Osteocyte (in vitro differentiated cells): Measurements from ENCODE around the gene SLC2A8. TPM values are rescaled to one million over a fixed set of nuclear protein-coding genes. Genes with fewer than 3 reads are reported as not detected.

Experiments
- DNase-seq: peaks from one replicate; pipeline ENCODE4 v3.0.0; 2021; ENCODE audit warnings: mixed read lengths; ENCODE audit not compliant: unreplicated experiment; ENCODE audit errors: extremely low spot score
- H3K27ac Mint-ChIP-seq: one replicate; pipeline ENCODE4 v1.8.0; 2021; ENCODE audit warnings: mild to moderate bottlenecking, mixed read lengths; ENCODE audit not compliant: unreplicated experiment
- H3K27me3 Mint-ChIP-seq: one replicate; pipeline ENCODE4 v1.8.0; 2021; ENCODE audit warnings: mixed read lengths; ENCODE audit not compliant: unreplicated experiment
- H3K36me3 Mint-ChIP-seq: one replicate; pipeline ENCODE4 v1.8.0; 2021; ENCODE audit warnings: mixed read lengths; ENCODE audit not compliant: unreplicated experiment
- H3K4me1 Mint-ChIP-seq: one replicate; pipeline ENCODE4 v1.8.0; 2021; ENCODE audit warnings: mixed read lengths; ENCODE audit not compliant: unreplicated experiment
- H3K4me3 Mint-ChIP-seq: one replicate; pipeline ENCODE4 v1.8.0; 2021; ENCODE audit warnings: mild to moderate bottlenecking, moderate library complexity, mixed read lengths; ENCODE audit not compliant: unreplicated experiment
- H3K9me3 Mint-ChIP-seq: one replicate; pipeline ENCODE4 v1.8.0; 2021; ENCODE audit warnings: mixed read lengths; ENCODE audit not compliant: unreplicated experiment
- total RNA-seq: library from RNA; stranded (reverse); gene quantifications from 2 replicates; pipeline ENCODE4 v1.2.1, GENCODE V29; 2021
- TF ChIP-seq, protein P1 (sequence below): fragments of 200-600 bp; sonication (generic); IDR thresholded peaks from 2 replicates; pipeline ENCODE4 v1.5.0; 2021; ENCODE audit warnings: antibody characterized with exemption, mild to moderate bottlenecking, moderate library complexity

The SLC2A8 gene
- total RNA-seq, 1 donor from 2014 or later: 18.2 TPM

- Mint-ChIP-seq H3K4me1 (peaks cover 6% of the 10 kb centered on the region), H3K4me3 (no peak overlapping the region), H3K36me3 (peaks cover 7% of the 10 kb centered on the region), H3K9me3 (no peaks in the 10 kb centered on the region), H3K27ac (no peak overlapping the region), H3K27me3 (no peaks in the 10 kb centered on the region)
- no peak for DNase-seq
- TF ChIP-seq, protein P1, sequence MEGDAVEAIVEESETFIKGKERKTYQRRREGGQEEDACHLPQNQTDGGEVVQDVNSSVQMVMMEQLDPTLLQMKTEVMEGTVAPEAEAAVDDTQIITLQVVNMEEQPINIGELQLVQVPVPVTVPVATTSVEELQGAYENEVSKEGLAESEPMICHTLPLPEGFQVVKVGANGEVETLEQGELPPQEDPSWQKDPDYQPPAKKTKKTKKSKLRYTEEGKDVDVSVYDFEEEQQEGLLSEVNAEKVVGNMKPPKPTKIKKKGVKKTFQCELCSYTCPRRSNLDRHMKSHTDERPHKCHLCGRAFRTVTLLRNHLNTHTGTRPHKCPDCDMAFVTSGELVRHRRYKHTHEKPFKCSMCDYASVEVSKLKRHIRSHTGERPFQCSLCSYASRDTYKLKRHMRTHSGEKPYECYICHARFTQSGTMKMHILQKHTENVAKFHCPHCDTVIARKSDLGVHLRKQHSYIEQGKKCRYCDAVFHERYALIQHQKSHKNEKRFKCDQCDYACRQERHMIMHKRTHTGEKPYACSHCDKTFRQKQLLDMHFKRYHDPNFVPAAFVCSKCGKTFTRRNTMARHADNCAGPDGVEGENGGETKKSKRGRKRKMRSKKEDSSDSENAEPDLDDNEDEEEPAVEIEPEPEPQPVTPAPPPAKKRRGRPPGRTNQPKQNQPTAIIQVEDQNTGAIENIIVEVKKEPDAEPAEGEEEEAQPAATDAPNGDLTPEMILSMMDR: no peak
These were observed 10.0 kb downstream of the SLC2A8 start for GRCh38 chr9:127406799-127407491.

DNA sequence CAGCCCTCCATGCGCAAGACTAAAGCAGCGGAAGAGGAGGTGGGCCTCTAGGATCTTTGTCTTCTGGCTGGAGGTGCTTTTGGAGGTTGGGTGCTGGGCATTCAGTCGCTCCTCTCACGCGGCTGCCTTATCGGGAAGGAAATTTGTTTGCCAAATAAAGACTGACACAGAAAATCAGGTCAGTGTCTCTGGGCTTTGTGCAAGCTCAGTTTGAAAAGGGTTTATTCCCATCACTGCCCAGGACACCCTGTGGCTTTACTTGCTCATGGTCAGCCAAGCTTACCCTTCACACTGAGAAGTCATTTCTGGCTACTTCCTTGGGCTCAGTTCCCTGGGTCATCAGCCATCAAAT, 10.5 kb downstream of the SLC2A8 start:
- no peak overlapping the region for H3K27ac Mint-ChIP-seq
- H3K9me3 Mint-ChIP-seq: no peaks in the 10 kb centered on the region
- H3K4me1 Mint-ChIP-seq: peaks cover 6% of the 10 kb centered on the region
- TF ChIP-seq, protein P1: no peak
- H3K4me3 Mint-ChIP-seq: no peak overlapping the region
- DNase-seq: no peak
- H3K27me3 Mint-ChIP-seq: no peaks in the 10 kb centered on the region
- peaks cover 7% of the 10 kb centered on the region for H3K36me3 Mint-ChIP-seq

GRCh38 chr9:127411122-127411521, 14.2 kb downstream of the SLC2A8 start:
- peaks cover 2% of the 10 kb centered on the region for H3K36me3 Mint-ChIP-seq
- TF ChIP-seq, protein P1: no peak
- DNase-seq: no peak
- no peaks in the 10 kb centered on the region for H3K27me3 Mint-ChIP-seq
- H3K4me1 Mint-ChIP-seq: peaks cover 4% of the 10 kb centered on the region
- H3K27ac Mint-ChIP-seq: no peak overlapping the region
- no peak overlapping the region for H3K4me3 Mint-ChIP-seq
- H3K9me3 Mint-ChIP-seq: no peaks in the 10 kb centered on the region

GRCh38 chr9:127415141-127415540, 18.2 kb downstream of the SLC2A8 start:
- TF ChIP-seq, protein P1: no peak
- Mint-ChIP-seq H3K27ac (no peak overlapping the region), H3K4me3 (no peak overlapping the region), H3K27me3 (no peaks in the 10 kb centered on the region), H3K36me3 (peaks cover 2% of the 10 kb centered on the region), H3K4me1 (peaks cover 9% of the 10 kb centered on the region), H3K9me3 (no peaks in the 10 kb centered on the region)
- DNase-seq: no peak

DNA sequence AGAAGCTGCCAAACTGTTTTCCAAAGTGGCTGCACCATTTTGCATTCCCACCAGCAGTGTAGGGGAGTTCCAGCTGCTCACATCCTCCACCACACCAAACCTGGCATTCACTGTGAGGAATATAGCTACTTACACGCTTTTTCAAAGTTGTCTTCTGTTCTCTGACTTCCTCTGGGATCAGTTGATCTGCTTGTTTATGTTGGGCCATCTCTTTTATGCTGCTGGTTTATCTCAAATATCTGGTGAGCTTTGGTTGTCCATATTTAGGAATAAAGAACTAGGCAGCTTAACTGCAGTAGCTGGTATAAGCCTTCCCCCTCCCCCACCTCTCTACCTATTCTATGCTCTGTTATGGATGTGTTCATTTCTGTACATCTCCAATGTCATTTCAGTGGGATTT, 18.7 kb downstream of the SLC2A8 start:
- Mint-ChIP-seq H3K27me3 (no peaks in the 10 kb centered on the region), H3K36me3 (peaks cover 2% of the 10 kb centered on the region), H3K9me3 (no peaks in the 10 kb centered on the region), H3K4me3 (no peak overlapping the region), H3K27ac (no peak overlapping the region), H3K4me1 (peaks cover 9% of the 10 kb centered on the region)
- DNase-seq: no peak
- TF ChIP-seq, protein P1: no peak
